Measurements from ENCODE around the gene ATP1B3.

Gene ATP1B3

GRCh38 chr3:141934354-141934753 lies 57.9 kb downstream of the ATP1B3 start:
- no peak overlapping the region for H3K9ac ChIP-seq (ENCODE audit: low read length)
- no peaks in the 10 kb centered on the region for H3K79me2 ChIP-seq (ENCODE audit: low read length)
- no peak overlapping the region for H2AFZ ChIP-seq (ENCODE audit: low read depth, low read length)
- no peaks in the 10 kb centered on the region for H3K27me3 ChIP-seq (ENCODE audit: low read depth, low read length)
- H3K4me2 ChIP-seq (ENCODE audit: low read length), result no peak overlapping the region
- H3K4me3 ChIP-seq (ENCODE audit: low read length), result no peak overlapping the region
- no peaks in the 10 kb centered on the region for H3K36me3 ChIP-seq (replicated peaks; ENCODE audit: low read depth, low read length)
- H3K9me3 ChIP-seq (ENCODE audit: insufficient read depth, low read length), result no peaks in the 10 kb centered on the region
- TF ChIP-seq EZH2phosphoT487 (IDR thresholded peaks at IDR 0.05; ENCODE audit: low read depth), result no peak
- TF ChIP-seq CTCF (IDR thresholded peaks at IDR 0.05; ENCODE audit: low read depth, low read length), result no peak
- H3K27ac ChIP-seq (ENCODE audit: low read length), result no peak overlapping the region
- no peaks in the 10 kb centered on the region; the same call in 1 of the 2 replicates for H4K20me1 ChIP-seq (ENCODE audit: insufficient read depth, low read length)
- H3K4me1 ChIP-seq (ENCODE audit: low read length), result no peaks in the 10 kb centered on the region

- H3K9ac ChIP-seq (ENCODE audit: low read length), result no peak overlapping the region
- no peaks in the 10 kb centered on the region for H3K27me3 ChIP-seq (ENCODE audit: low read depth, low read length)
- H2AFZ ChIP-seq (ENCODE audit: low read depth, low read length), result no peak overlapping the region
- no peak overlapping the region for H3K4me2 ChIP-seq (ENCODE audit: low read length)
- H4K20me1 ChIP-seq (ENCODE audit: insufficient read depth, low read length), result no peaks in the 10 kb centered on the region
- H3K4me3 ChIP-seq (ENCODE audit: low read length), result no peak overlapping the region
- no peak overlapping the region for H3K27ac ChIP-seq (ENCODE audit: low read length)
- H3K9me3 ChIP-seq (ENCODE audit: insufficient read depth, low read length), result no peaks in the 10 kb centered on the region
- no peaks in the 10 kb centered on the region for H3K79me2 ChIP-seq (ENCODE audit: low read length)
- H3K36me3 ChIP-seq (replicated peaks; ENCODE audit: low read depth, low read length), result no peaks in the 10 kb centered on the region
- TF ChIP-seq CTCF (IDR thresholded peaks at IDR 0.05; ENCODE audit: low read depth, low read length) (no peak), EZH2phosphoT487 (IDR thresholded peaks at IDR 0.05; ENCODE audit: low read depth) (no peak)
- H3K4me1 ChIP-seq (ENCODE audit: low read length), result no peaks in the 10 kb centered on the region
Observed at GRCh38 chr3:141938011-141938500, 61.6 kb downstream of the ATP1B3 start.

- no peak overlapping the region for H3K4me3 ChIP-seq (ENCODE audit: low read length)
- H3K27ac ChIP-seq (ENCODE audit: low read length), result no peak overlapping the region
- TF ChIP-seq CTCF (IDR thresholded peaks at IDR 0.05; ENCODE audit: low read depth, low read length) (no peak), EZH2phosphoT487 (IDR thresholded peaks at IDR 0.05; ENCODE audit: low read depth) (no peak)
- H3K36me3 ChIP-seq (replicated peaks; ENCODE audit: low read depth, low read length), result no peaks in the 10 kb centered on the region
- H2AFZ ChIP-seq (ENCODE audit: low read depth, low read length), result no peak overlapping the region
- no peaks in the 10 kb centered on the region for H3K79me2 ChIP-seq (ENCODE audit: low read length)
- H3K4me1 ChIP-seq (ENCODE audit: low read length), result no peaks in the 10 kb centered on the region
- no peaks in the 10 kb centered on the region for H3K9me3 ChIP-seq (ENCODE audit: insufficient read depth, low read length)
- no peaks in the 10 kb centered on the region for H4K20me1 ChIP-seq (ENCODE audit: insufficient read depth, low read length)
- no peak overlapping the region for H3K4me2 ChIP-seq (ENCODE audit: low read length)
- no peak overlapping the region for H3K9ac ChIP-seq (ENCODE audit: low read length)
- H3K27me3 ChIP-seq (ENCODE audit: low read depth, low read length), result no peaks in the 10 kb centered on the region
Observed at GRCh38 chr3:141939759-141940158, 63.3 kb downstream of the ATP1B3 start.

GRCh38 chr3:141940194-141940776 lies 63.8 kb downstream of the ATP1B3 start:
- Histone ChIP-seq H3K4me3 (ENCODE audit: low read length) (no peak overlapping the region), H3K27ac (ENCODE audit: low read length) (no peak overlapping the region), H3K9me3 (ENCODE audit: insufficient read depth, low read length) (no peaks in the 10 kb centered on the region)

More at GRCh38 chr3:141940194-141940776, 63.8 kb downstream of the ATP1B3 start:
- H3K4me2 ChIP-seq (ENCODE audit: low read length), result no peak overlapping the region
- H3K4me1 ChIP-seq (ENCODE audit: low read length), result no peaks in the 10 kb centered on the region
- TF ChIP-seq CTCF (IDR thresholded peaks at IDR 0.05; ENCODE audit: low read depth, low read length), result no peak
- TF ChIP-seq EZH2phosphoT487 (IDR thresholded peaks at IDR 0.05; ENCODE audit: low read depth), result no peak
- H2AFZ ChIP-seq (ENCODE audit: low read depth, low read length), result no peak overlapping the region
- no peaks in the 10 kb centered on the region for H3K79me2 ChIP-seq (ENCODE audit: low read length)
- no peak overlapping the region for H3K9ac ChIP-seq (ENCODE audit: low read length)
- H3K36me3 ChIP-seq (replicated peaks; ENCODE audit: low read depth, low read length), result no peaks in the 10 kb centered on the region
- no peaks in the 10 kb centered on the region for H4K20me1 ChIP-seq (ENCODE audit: insufficient read depth, low read length)
- H3K27me3 ChIP-seq (ENCODE audit: low read depth, low read length), result no peaks in the 10 kb centered on the region

All from OCI-LY3 (cell line).